Measurements from ENCODE around the gene SIM1.

SIM1 gene

DNA sequence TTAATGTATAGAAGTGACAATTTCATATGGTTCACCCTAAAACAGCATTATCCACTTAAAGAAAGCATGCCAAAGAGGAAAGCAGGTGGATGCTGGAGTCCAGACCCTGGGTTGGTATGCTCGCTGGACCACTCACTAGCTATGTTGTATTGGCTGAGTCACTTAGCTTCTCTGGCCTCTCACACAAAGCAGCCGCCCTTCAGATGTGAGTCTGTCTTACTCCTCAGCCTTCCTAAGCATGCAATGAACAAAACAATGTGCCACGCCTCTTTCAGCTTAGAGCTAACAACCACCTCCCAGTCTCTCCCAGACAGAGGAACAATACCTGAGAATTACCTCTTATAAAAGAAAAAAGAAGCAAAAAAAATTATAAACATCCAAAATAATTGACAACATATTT is 29.4 kb downstream of the SIM1 start:
- CTCF ChIA-PET: interaction anchor here (1.1 to 2.6 kb wide), 2 partner anchors 25 to 319 kb away, joined by 3 to 7 read pairs; no protein-coding TSS in a partner anchor

DNA sequence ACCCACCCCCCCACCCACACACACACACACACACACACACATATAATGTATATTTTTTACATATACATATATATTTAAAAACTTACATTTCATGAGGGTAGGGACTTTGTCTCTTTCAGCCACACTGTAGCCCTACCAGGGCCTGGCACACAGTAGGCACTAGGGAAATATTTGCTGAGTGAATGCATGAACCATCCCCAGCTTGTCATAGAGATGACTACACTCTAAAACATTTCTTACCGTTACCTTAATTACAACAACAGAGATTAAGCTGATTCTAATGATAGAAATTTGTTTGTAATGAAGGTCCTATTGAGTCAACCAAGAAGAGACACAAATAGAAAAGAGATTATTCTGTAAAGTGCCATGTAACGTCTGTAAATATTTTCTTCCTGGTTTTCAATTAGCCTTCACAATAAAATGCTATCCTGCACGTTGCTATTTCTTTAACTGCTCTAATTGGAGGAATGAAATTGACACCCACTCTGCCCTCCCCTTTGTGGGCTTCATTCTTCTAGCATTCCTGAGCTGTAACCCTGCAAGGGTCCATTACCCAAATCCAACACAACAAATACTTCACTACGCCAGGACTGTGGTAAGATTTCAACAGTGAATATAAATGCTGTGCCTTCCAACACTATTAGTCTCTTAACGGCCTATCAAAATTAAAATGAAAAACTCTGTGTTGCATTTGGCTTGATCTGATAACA is 30.8 kb downstream of the SIM1 start:
- H3K9me3 ChIP-seq (ENCODE audit: control insufficient read depth, insufficient read depth, low read depth, low read length): no peaks in the 10 kb centered on the region
- H3K4me3 ChIP-seq (ENCODE audit: low read depth, low read length): no peak overlapping the region
- no peak overlapping the region for H3K27ac ChIP-seq (ENCODE audit: extremely low read depth, low read depth, low read length)
- ChIA-PET POLR2A (interaction anchor here (0.6 kb wide), 1 partner anchor 91 kb away, joined by 3 read pairs; no protein-coding TSS in a partner anchor), CTCF (interaction anchor here (0.6 to 2.6 kb wide), 4 partner anchors 27 to 327 kb away, joined by 3 to 7 read pairs (median 3); no protein-coding TSS in a partner anchor)
- no peaks in the 10 kb centered on the region for H3K4me1 ChIP-seq (ENCODE audit: control insufficient read depth, insufficient read depth, low read length)
- TF ChIP-seq ZNF624 (tag by site-specific recombination; IDR thresholded peaks at IDR 0.05): no peak
- peaks cover 0 to 4% of the 10 kb centered on the region in 2 experiments; a peak in 1 of 3 replicates for H3K36me3 ChIP-seq (ENCODE audit: control insufficient read depth in 2 of 2, insufficient read depth in 1 of 2, low read length in 2 of 2)

More for the DNA sequence above, 29.4 kb downstream of the SIM1 start:
- no peaks in the 10 kb centered on the region for H3K9me3 ChIP-seq (ENCODE audit: control insufficient read depth, insufficient read depth, low read depth, low read length)
- POLR2A ChIA-PET: no interaction called here
- H3K36me3 ChIP-seq (ENCODE audit: control insufficient read depth in 2 of 2, insufficient read depth in 1 of 2, low read length in 2 of 2): peaks cover 0 to 4% of the 10 kb centered on the region in 2 experiments; a peak in 1 of 3 replicates
- TF ChIP-seq ZNF18 (tag by site-specific recombination; IDR thresholded peaks at IDR 0.05) (no peak), ZNF416 (tag by site-specific recombination; IDR thresholded peaks at IDR 0.05) (no peak), SETDB1 (IDR thresholded peaks at IDR 0.05; ENCODE audit: insufficient read length, low read length) (no peak), KLF1 (tag by site-specific recombination; IDR thresholded peaks at IDR 0.05) (no peak), ZNF157 (tag by site-specific recombination; IDR thresholded peaks at IDR 0.05) (no peak), ZNF138 (tag by site-specific recombination; IDR thresholded peaks at IDR 0.05; ENCODE audit: borderline replicate concordance) (no peak), ZNF2 (tag by site-specific recombination; IDR thresholded peaks at IDR 0.05) (no peak), ZNF791 (tag by site-specific recombination; IDR thresholded peaks at IDR 0.05) (no peak), ZBTB21 (tag by site-specific recombination; IDR thresholded peaks at IDR 0.05) (no peak), ZNF48 (tag by site-specific recombination; IDR thresholded peaks at IDR 0.05) (no peak), ZNF423 (tag by site-specific recombination; IDR thresholded peaks at IDR 0.05) (no peak), ZNF24 (tag by site-specific recombination; IDR thresholded peaks at IDR 0.05) (no peak)
- TF ChIP-seq, protein P1, sequence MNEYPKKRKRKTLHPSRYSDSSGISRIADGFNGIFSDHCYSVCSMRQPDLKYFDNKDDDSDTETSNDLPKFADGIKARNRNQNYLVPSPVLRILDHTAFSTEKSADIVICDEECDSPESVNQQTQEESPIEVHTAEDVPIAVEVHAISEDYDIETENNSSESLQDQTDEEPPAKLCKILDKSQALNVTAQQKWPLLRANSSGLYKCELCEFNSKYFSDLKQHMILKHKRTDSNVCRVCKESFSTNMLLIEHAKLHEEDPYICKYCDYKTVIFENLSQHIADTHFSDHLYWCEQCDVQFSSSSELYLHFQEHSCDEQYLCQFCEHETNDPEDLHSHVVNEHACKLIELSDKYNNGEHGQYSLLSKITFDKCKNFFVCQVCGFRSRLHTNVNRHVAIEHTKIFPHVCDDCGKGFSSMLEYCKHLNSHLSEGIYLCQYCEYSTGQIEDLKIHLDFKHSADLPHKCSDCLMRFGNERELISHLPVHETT (tag by site-specific recombination; IDR thresholded peaks at IDR 0.05): no peak
- TF ChIP-seq, protein P2, sequence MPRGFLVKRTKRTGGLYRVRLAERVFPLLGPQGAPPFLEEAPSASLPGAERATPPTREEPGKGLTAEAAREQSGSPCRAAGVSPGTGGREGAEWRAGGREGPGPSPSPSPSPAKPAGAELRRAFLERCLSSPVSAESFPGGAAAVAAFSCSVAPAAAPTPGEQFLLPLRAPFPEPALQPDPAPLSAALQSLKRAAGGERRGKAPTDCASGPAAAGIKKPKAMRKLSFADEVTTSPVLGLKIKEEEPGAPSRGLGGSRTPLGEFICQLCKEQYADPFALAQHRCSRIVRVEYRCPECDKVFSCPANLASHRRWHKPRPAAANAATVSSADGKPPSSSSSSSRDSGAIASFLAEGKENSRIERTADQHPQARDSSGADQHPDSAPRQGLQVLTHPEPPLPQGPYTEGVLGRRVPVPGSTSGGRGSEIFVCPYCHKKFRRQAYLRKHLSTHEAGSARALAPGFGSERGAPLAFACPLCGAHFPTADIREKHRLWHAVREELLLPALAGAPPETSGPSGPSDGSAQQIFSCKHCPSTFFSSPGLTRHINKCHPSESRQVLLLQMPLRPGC (tag by site-specific recombination; IDR thresholded peaks at IDR 0.05): no peak
- TF ChIP-seq, protein P3, sequence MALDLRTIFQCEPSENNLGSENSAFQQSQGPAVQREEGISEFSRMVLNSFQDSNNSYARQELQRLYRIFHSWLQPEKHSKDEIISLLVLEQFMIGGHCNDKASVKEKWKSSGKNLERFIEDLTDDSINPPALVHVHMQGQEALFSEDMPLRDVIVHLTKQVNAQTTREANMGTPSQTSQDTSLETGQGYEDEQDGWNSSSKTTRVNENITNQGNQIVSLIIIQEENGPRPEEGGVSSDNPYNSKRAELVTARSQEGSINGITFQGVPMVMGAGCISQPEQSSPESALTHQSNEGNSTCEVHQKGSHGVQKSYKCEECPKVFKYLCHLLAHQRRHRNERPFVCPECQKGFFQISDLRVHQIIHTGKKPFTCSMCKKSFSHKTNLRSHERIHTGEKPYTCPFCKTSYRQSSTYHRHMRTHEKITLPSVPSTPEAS (tag by site-specific recombination; IDR thresholded peaks at IDR 0.05): no peak
- no peaks in the 10 kb centered on the region for H3K4me1 ChIP-seq (ENCODE audit: control insufficient read depth, insufficient read depth, low read length)
- H3K27ac ChIP-seq (ENCODE audit: extremely low read depth, low read depth, low read length): no peak overlapping the region
- H3K4me3 ChIP-seq (ENCODE audit: low read depth, low read length): no peak overlapping the region

All from HEK293 (cell line).